H1 (cell line): ENCODE measurements around the gene SRGAP3. TPM values are rescaled to one million over a fixed set of nuclear protein-coding genes. Genes with fewer than 3 reads are reported as not detected.

Experiments used
- CTCF ChIA-PET: fragments of 300-600 bp; sonication (Branson Sonifier 250); formaldehyde crosslinking; loops from one replicate; lab custom pipeline; 2021; ENCODE audit not compliant: partially characterized antibody; lab: Charles Lee
- POLR2A ChIA-PET: fragments of 300-600 bp; sonication (Branson Sonifier 250); formaldehyde crosslinking; loops from one replicate; lab custom pipeline; 2021; ENCODE audit warnings: inconsistent platforms; ENCODE audit not compliant: partially characterized antibody; lab: Charles Lee
- DNase-seq, 2 experiments: peaks; one replicate each; pipeline versions ENCODE4 v3.0.0 to v3.0.0-alpha.2; 2010 to 2022; ENCODE audit warnings: low spot score in 2 of 2, low read depth in 1 of 2, mixed read lengths in 1 of 2
- FAIRE-seq: peaks from 2 replicates; lab custom pipeline; 2011; peaks lifted over from hg19 to GRCh38; lab: Jason Lieb, UNC
- H2AFZ ChIP-seq: 2 replicates; pipeline ENCODE4 v1.8.1; 2012; ENCODE audit warnings: low read length, inconsistent platforms
- H2AK5ac ChIP-seq: 2 replicates; pipeline ENCODE4 v1.6.1; 2013; ENCODE audit warnings: low read depth, low read length
- H2BK120ac ChIP-seq: replicated peaks from 2 replicates; pipeline ENCODE3; 2013; ENCODE audit warnings: low read depth, low read length, inconsistent platforms
- H2BK12ac ChIP-seq: 2 replicates; pipeline ENCODE4 v1.6.1; 2013; ENCODE audit warnings: low read depth, low read length
- H2BK15ac ChIP-seq: 2 replicates; pipeline ENCODE4 v1.6.1; 2013; ENCODE audit warnings: low read length
- H2BK20ac ChIP-seq: 2 replicates; pipeline ENCODE4 v1.6.1; 2013; ENCODE audit warnings: low read length
- H2BK5ac ChIP-seq: 2 replicates; pipeline ENCODE4 v1.6.1; 2013; ENCODE audit warnings: low read depth, low read length
- H3K14ac ChIP-seq: 2 replicates; pipeline ENCODE4 v1.6.1; 2013; ENCODE audit warnings: inconsistent platforms; ENCODE audit not compliant: insufficient read length
- H3K18ac ChIP-seq: 2 replicates; pipeline ENCODE4 v1.6.1; 2013; ENCODE audit warnings: low read length; ENCODE audit errors: extremely low read depth
- H3K23ac ChIP-seq: 2 replicates; pipeline ENCODE4 v1.6.1; 2013; ENCODE audit warnings: inconsistent platforms; ENCODE audit not compliant: insufficient read length
- H3K23me2 ChIP-seq: 2 replicates; pipeline ENCODE4 v1.6.1; 2013; ENCODE audit warnings: low read depth, low read length
- H3K27ac ChIP-seq: 2 replicates; pipeline ENCODE4 v1.6.1; 2011; ENCODE audit warnings: low read depth, low read length, inconsistent platforms
- H3K27me3 ChIP-seq, 4 experiments: replicated peaks in 1 of 4; 1 replicate in 1 of 4; 2 replicates in 3 of 4; pipeline versions ENCODE4 v1.6.1 to v1.8.1; 2011 to 2013; ENCODE audit warnings: low read length in 3 of 4, mild to moderate bottlenecking in 3 of 4, inconsistent platforms in 2 of 4, mixed read lengths in 2 of 4, moderate library complexity in 1 of 4; ENCODE audit not compliant: control insufficient read depth in 3 of 4, insufficient read depth in 3 of 4; ENCODE audit errors: extremely low read depth in 1 of 4
- H3K36me3 ChIP-seq, 4 experiments: 2 replicates each; pipeline versions ENCODE4 v1.6.1 to v1.8.1; 2011 to 2013; ENCODE audit warnings: mild to moderate bottlenecking in 4 of 4, low read length in 3 of 4, moderate library complexity in 2 of 4, control low read depth in 1 of 4, inconsistent platforms in 1 of 4; ENCODE audit not compliant: insufficient read depth in 4 of 4, control insufficient read depth in 2 of 4
- H3K4ac ChIP-seq: replicated peaks from 2 replicates; pipeline ENCODE3; 2013; ENCODE audit warnings: low read length, low read depth, mixed read lengths, inconsistent platforms; ENCODE audit not compliant: insufficient read length
- H3K4me1 ChIP-seq, 4 experiments: replicated peaks in 1 of 4; 1 replicate in 1 of 4; 2 replicates in 3 of 4; pipeline versions ENCODE4 v1.6.1 to v1.8.1; 2011 to 2013; ENCODE audit warnings: low read length in 3 of 4, inconsistent platforms in 2 of 4, mixed read lengths in 1 of 4; ENCODE audit not compliant: insufficient read depth in 4 of 4, control insufficient read depth in 3 of 4
- H3K4me2 ChIP-seq, 2 experiments: 2 replicates each; pipeline versions ENCODE4 v1.6.1 to v1.8.1; 2011 to 2013; ENCODE audit warnings: low read depth in 2 of 2, low read length in 2 of 2, control low read depth in 1 of 2, inconsistent platforms in 1 of 2, mild to moderate bottlenecking in 1 of 2; ENCODE audit not compliant: insufficient read depth in 1 of 2
- H3K4me3 ChIP-seq, 4 experiments: fragments of 200-600, 300-600 bp in 1 of 4; sonication (generic), shearing (Covaris generic), sonication (Bioruptor Twin) in 1 of 4; 2 replicates each; pipeline versions ENCODE4 v1.5.1 to v1.8.1; 2011 to 2016; ENCODE audit warnings: low read length in 4 of 4, low read depth in 3 of 4, control low read depth in 2 of 4, inconsistent platforms in 2 of 4, mild to moderate bottlenecking in 2 of 4, mixed read lengths in 1 of 4, moderate library complexity in 1 of 4; ENCODE audit not compliant: insufficient read depth in 2 of 4; ENCODE audit errors: extremely low read depth in 1 of 4
- H3K56ac ChIP-seq: replicated peaks from 2 replicates; pipeline ENCODE3; 2013; ENCODE audit warnings: low read depth, mild to moderate bottlenecking, mixed read lengths, low read length, inconsistent platforms; ENCODE audit not compliant: insufficient read length
- H3K79me1 ChIP-seq: 2 replicates; pipeline ENCODE4 v1.6.1; 2013; ENCODE audit warnings: low read depth, low read length, control low read depth
- H3K79me2 ChIP-seq, 2 experiments: 2 replicates each; pipeline versions ENCODE4 v1.6.1 to v1.8.1; 2012 to 2013; ENCODE audit warnings: low read length in 2 of 2, mild to moderate bottlenecking in 2 of 2, inconsistent platforms in 1 of 2; ENCODE audit not compliant: insufficient read depth in 2 of 2, control insufficient read depth in 1 of 2
- H3K9ac ChIP-seq, 4 experiments: replicated peaks in 1 of 4; 1 replicate in 1 of 4; 2 replicates in 3 of 4; pipeline versions ENCODE4 v1.6.1 to v1.8.1; 2011 to 2013; ENCODE audit warnings: low read depth in 3 of 4, low read length in 3 of 4, control low read depth in 2 of 4, mild to moderate bottlenecking in 2 of 4, moderate library complexity in 2 of 4, inconsistent platforms in 1 of 4; ENCODE audit errors: extremely low read depth in 1 of 4
- H3K9me3 ChIP-seq, 2 experiments: 2 replicates each; pipeline versions ENCODE4 v1.6.1 to v1.8.1; 2012 to 2013; ENCODE audit warnings: mild to moderate bottlenecking in 2 of 2, moderate library complexity in 2 of 2, control low read depth in 1 of 2, inconsistent platforms in 1 of 2, low read depth in 1 of 2, low read length in 1 of 2, mixed read lengths in 1 of 2; ENCODE audit not compliant: insufficient read depth in 2 of 2
- H4K20me1 ChIP-seq, 2 experiments: replicated peaks in 1 of 2; 2 replicates each; pipeline versions ENCODE3 to v1.8.1; 2011 to 2013; ENCODE audit warnings: inconsistent platforms in 2 of 2, low read length in 2 of 2, mild to moderate bottlenecking in 1 of 2; ENCODE audit not compliant: insufficient read depth in 2 of 2, control insufficient read depth in 1 of 2
- H4K5ac ChIP-seq: 2 replicates; pipeline ENCODE4 v1.6.1; 2013; ENCODE audit warnings: low read length, low read depth, mixed read lengths, inconsistent platforms; ENCODE audit not compliant: insufficient read length
- H4K8ac ChIP-seq: 2 replicates; pipeline ENCODE4 v1.8.0; 2013; ENCODE audit warnings: mild to moderate bottlenecking, moderate library complexity, low read length, inconsistent platforms; ENCODE audit not compliant: insufficient read depth; ENCODE audit errors: extremely low read depth
- H4K91ac ChIP-seq: replicated peaks from 2 replicates; pipeline ENCODE3; 2013; ENCODE audit warnings: low read length, mixed read lengths, inconsistent platforms; ENCODE audit not compliant: insufficient read length
- NRF1 ChIP-seq: IDR thresholded peaks from 2 replicates; pipeline ENCODE4 v1.6.1; 2011; ENCODE audit warnings: mild to moderate bottlenecking, low read depth, low read length, improper control_type of control experiment
- SIRT6 ChIP-seq: IDR thresholded peaks from one replicate; pipeline ENCODE4 v1.7.1; 2012; ENCODE audit warnings: low read length, inconsistent platforms
- SP2 ChIP-seq: IDR thresholded peaks from 2 replicates; pipeline ENCODE4 v1.6.1; 2012; ENCODE audit warnings: mild to moderate bottlenecking, low read length, inconsistent platforms
- WGBS, 2 experiments: shearing (Covaris generic) in 1 of 2; methylation state at CpG; one replicate each; pipeline versions ENCODE4 v1.1.6 to v1.1.7; 2013 to 2015; ENCODE audit warnings: low lambda C conversion rate in 2 of 2, mixed read lengths in 2 of 2, inconsistent platforms in 1 of 2, low coverage in 1 of 2, missing lambda C conversion rate in 1 of 2; ENCODE audit not compliant: insufficient replicate concordance in 2 of 2, insufficient coverage in 1 of 2, insufficient read length in 1 of 2; ENCODE audit errors: extremely low coverage in 1 of 2, missing lambda C conversion rate in 1 of 2; 5-methylcytosine and 5-hydroxymethylcytosine counted together
- polyA plus RNA-seq, 7 experiments: library from polyadenylated mRNA; depleted of rRNA in 3 of 7; stranded (reverse) in 5 of 7; unstranded in 2 of 7; fragments of >200 nt in 5 of 7; fragments of 200-250 nt in 2 of 7; gene quantifications; 1 replicate in 5 of 7; 2 replicates in 1 of 7; 4 replicates in 1 of 7; pipeline versions ENCODE4 v1.2.1 to v1.2.3, GENCODE V29; 2011 to 2013; ENCODE audit warnings: missing spikeins in 2 of 7, mixed read lengths in 2 of 7
- total RNA-seq: library from RNA; stranded (reverse); fragmentation: NEBNext Ultra II Directional; extraction: Animal tissue kit (Norgen Biotek cat#: 25700); gene quantifications from 2 replicates; pipeline ENCODE4 v1.2.1, GENCODE V29; 2021
- TF ChIP-seq, protein P1 (sequence below), 3 experiments: IDR thresholded peaks; 1 replicate in 2 of 3; 2 replicates in 1 of 3; pipeline versions ENCODE4 v1.5.1 to v1.6.1; 2011; ENCODE audit warnings: low read length in 3 of 3, mild to moderate bottlenecking in 3 of 3, inconsistent platforms in 2 of 3, low read depth in 1 of 3, moderate library complexity in 1 of 3; ENCODE audit not compliant: insufficient read depth in 1 of 3; ENCODE audit errors: control extremely low read depth in 1 of 3

Gene SRGAP3
- total and polyA plus RNA-seq, 2 of the 8 experiments (the other 6 are each of a cell fraction or from before 2014, with no cell fraction given) = 5.8 to 11.4 TPM

DNA sequence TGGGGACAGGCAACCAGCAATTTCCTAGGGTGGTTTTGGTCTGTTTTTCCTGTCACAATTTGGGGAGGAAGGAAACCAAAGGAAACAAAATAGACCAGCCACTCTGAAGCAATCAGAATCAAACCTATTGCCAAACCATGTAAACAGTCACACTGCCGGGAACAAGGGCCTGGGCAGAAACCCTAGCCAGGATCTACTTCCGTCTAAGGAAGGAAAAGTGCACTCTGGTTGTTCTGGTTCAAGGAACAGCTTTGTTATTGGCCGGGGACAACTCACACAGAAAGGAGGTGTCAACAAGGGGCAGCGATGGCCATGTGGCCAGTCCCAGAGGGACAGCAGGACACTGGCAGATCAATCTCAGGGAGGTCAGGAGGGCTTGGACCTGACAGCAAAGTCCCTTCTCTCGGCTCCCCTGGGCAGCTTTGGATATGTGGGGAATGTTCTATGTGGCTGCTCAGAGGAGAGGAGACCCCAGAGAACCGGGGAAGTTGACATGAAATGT is 268.6 kb downstream of the SRGAP3 start:
- H4K20me1 ChIP-seq = no peaks in the 10 kb centered on the region
- no peak overlapping the region for H3K4me2 ChIP-seq
- H3K56ac ChIP-seq = no peak overlapping the region
- no peak overlapping the region for H3K18ac ChIP-seq
- no peak overlapping the region for H2BK12ac ChIP-seq
- FAIRE-seq = no peak
- H2AK5ac ChIP-seq = no peak overlapping the region
- ChIA-PET POLR2A (interaction anchor here (1.2 kb wide), 1 partner anchor 15 kb away, joined by 4 read pairs; no protein-coding TSS in a partner anchor), CTCF (interaction anchor here (0.6 to 7.4 kb wide), 12 partner anchors 9 to 322 kb away, joined by 3 to 35 read pairs (median 3); partner anchors contain the start of gene SRGAP3)
- H2AFZ ChIP-seq = no peak overlapping the region
- no peak for DNase-seq
- H3K36me3 ChIP-seq = no peaks in the 10 kb centered on the region
- no peak overlapping the region for H3K9ac ChIP-seq
- no peaks in the 10 kb centered on the region for H3K79me1 ChIP-seq
- H4K5ac ChIP-seq = no peak overlapping the region
- H2BK5ac ChIP-seq = no peak overlapping the region
- no peak overlapping the region for H4K8ac ChIP-seq
- no peak overlapping the region for H3K23ac ChIP-seq
- H3K79me2 ChIP-seq = no peaks in the 10 kb centered on the region
- no peaks in the 10 kb centered on the region for H3K23me2 ChIP-seq
- no peaks in the 10 kb centered on the region for H3K9me3 ChIP-seq
- H3K27me3 ChIP-seq = no peaks in the 10 kb centered on the region
- 90% methylated on average over 6 of the region's 6 CpGs; no CpG with 5 or more reads in 1 of the 2 experiments for WGBS, 2 experiments
- H3K4me1 ChIP-seq = no peaks in the 10 kb centered on the region
- no peak overlapping the region for H3K27ac ChIP-seq
- H3K4ac ChIP-seq = no peak overlapping the region
- H2BK20ac ChIP-seq = no peak overlapping the region
- no peak overlapping the region for H3K4me3 ChIP-seq
- no peak overlapping the region for H3K14ac ChIP-seq
- H2BK15ac ChIP-seq = no peak overlapping the region
- H2BK120ac ChIP-seq = no peak overlapping the region
- no peak overlapping the region for H4K91ac ChIP-seq
- TF ChIP-seq NRF1 (no peak), SIRT6 (no peak), SP2 (no peak)
- TF ChIP-seq, protein P1, sequence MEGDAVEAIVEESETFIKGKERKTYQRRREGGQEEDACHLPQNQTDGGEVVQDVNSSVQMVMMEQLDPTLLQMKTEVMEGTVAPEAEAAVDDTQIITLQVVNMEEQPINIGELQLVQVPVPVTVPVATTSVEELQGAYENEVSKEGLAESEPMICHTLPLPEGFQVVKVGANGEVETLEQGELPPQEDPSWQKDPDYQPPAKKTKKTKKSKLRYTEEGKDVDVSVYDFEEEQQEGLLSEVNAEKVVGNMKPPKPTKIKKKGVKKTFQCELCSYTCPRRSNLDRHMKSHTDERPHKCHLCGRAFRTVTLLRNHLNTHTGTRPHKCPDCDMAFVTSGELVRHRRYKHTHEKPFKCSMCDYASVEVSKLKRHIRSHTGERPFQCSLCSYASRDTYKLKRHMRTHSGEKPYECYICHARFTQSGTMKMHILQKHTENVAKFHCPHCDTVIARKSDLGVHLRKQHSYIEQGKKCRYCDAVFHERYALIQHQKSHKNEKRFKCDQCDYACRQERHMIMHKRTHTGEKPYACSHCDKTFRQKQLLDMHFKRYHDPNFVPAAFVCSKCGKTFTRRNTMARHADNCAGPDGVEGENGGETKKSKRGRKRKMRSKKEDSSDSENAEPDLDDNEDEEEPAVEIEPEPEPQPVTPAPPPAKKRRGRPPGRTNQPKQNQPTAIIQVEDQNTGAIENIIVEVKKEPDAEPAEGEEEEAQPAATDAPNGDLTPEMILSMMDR (IDR thresholded peaks at IDR 0.05; ENCODE audit: control extremely low read depth in 1 of 3, insufficient read depth in 1 of 3, low read depth in 1 of 3, low read length in 3 of 3) = no peak
